C1 segment of cervical spinal cord (tissue), 14 donors: ENCODE data around the gene ATP5MK.
"Not testable (repeated sequence)": the region's sequence is repeated elsewhere in the genome, so short reads cannot be mapped to it uniquely, and the experiment has no call there.

Experiments used
- DNase-seq, 14 donors: peaks; one replicate each; lab custom pipeline; 2025; lab: John Stamatoyannopoulos, UW

The ATP5MK gene

DNA sequence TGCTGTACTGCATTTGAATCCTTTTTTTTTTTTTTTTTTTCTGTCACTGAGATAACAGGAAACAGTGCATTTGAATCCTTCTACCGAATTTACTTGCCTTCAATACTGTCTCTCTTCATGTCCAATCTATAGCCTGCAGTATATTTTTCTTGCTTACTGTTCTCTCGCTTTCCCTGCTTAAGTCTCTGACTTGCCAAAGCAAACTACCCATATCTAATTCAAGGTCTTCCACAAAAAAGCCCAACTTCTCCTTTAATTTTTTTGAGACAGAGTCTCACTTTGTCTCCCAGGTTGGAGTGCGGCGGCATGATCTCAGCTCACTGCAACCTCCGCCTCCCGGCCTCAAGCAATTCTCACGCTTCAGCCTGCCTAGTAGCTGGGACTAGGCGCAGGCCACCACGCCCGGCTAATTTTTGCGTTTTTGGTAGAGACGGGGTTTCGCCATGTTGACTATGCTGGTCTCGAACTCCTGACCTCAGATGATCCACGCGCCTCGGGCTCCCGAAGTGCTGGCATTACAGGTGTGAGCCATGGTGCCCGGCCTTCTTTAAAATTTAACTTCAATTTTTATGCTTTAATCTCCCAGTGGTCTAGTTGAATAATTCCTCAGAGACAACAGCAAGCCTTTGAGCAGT is 1.0 kb upstream of the ATP5MK start:
- no peak for DNase-seq

DNA sequence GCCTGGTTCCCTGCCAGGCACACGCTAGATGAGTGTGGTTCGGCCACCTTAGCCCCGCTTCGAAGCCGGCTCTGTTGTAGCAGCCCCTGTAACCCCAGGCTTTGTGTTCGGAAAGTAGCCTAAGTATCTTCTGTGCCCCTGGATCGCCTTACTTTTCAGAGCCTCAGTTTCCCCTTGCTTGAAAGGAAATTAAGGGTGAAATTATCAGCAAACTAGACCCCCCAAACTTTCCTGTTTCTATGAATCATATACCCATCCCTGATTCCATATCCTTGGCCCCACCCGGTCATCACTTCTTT is 463 bp upstream of the ATP5MK start:
- DNase-seq: no peak

DNA sequence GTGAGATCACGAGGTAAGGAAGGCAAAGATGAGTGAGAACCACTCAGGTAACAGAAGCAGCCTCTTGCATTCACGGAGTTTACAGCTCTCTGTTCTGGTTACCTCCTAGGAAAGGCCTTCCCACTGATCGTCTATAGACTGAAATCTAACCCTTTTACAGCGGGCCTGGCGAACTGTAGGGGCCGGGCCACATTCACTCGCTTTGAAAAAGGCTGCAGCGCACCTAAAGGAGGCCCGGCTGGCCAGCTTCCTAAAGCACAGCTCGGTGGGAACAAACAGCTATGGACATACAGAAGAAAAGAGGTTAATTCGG is 565 bp downstream of the ATP5MK start:
- no peak for DNase-seq

DNA sequence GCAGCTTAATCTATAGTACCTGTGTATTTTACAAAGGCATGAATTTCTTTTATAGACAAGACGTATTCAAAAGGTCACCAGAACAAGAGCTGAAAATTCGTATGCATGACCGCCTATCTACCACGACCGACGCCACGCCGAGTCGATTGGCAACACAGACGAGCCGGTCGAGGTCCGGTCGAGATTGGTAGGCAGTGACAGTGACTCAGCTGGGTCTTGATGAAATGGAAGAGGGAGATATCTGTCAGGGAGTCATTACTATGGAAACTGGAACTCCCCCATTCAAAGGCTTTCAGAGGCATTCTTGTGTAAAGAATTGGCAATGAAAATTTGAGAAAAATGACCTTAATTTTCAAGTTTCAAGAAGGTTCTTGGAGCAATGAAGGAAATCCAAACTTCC is 2.1 kb downstream of the ATP5MK start:
- no peak for DNase-seq

DNA sequence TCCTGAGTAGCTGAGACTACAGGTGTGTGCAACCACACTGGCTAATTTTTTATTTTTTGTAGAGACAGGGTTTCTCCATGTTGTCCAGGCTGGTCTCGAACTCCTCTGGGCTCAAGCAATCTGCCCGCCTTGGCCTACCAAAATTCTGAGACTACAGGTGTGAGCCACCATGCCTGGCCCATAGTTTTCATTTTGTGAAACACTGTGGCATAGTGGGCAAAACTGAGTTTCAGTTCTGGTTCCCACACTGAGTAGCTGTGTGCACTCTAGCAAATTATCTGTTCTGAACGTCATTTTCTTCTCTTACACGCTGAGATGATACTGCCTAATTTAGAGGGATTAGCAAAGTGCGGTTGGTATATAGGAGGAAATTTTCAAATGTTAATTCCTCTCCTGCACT is 13.5 kb downstream of the ATP5MK start:
- no peak for DNase-seq

DNA sequence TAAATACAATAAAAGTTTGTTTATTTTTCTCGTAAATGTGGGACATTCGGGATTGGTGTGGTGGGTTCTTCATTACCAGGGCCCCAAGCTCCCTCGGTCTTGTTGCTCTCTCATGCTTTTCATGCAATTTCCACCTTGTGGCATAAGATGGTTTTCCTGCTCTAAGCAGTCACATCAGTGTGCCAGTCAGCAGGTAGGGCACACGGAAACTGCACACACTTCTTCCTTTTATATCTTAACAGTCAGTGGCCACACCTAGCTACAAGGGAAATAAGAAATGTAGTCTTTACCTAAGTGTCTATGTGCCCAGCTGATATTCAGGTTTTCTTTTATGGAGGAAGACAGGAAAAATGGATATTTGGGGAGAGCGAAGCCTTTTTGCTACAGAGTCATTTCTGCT is 22.0 kb downstream of the ATP5MK start:
- DNase-seq: no peak

DNA sequence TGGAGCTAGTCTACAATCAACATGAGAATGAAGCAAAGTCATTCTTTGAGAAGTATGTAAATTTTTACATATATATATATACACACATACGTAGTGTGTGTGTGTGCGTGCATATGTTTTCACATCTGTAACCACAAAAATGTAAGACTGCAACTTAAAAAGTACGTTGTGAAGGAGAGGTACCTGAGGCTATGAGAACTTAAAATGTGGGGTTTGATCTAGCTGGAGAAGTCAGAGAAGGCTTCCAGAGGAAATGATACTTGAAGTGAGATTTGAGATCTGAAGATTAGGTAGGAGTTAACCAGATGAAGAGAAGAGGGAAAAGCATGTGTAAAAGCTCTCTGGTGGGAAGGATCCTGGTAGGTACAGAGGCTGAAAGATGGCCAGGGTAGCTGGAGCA is 22.7 kb downstream of the ATP5MK start:
- no peak for DNase-seq

DNA sequence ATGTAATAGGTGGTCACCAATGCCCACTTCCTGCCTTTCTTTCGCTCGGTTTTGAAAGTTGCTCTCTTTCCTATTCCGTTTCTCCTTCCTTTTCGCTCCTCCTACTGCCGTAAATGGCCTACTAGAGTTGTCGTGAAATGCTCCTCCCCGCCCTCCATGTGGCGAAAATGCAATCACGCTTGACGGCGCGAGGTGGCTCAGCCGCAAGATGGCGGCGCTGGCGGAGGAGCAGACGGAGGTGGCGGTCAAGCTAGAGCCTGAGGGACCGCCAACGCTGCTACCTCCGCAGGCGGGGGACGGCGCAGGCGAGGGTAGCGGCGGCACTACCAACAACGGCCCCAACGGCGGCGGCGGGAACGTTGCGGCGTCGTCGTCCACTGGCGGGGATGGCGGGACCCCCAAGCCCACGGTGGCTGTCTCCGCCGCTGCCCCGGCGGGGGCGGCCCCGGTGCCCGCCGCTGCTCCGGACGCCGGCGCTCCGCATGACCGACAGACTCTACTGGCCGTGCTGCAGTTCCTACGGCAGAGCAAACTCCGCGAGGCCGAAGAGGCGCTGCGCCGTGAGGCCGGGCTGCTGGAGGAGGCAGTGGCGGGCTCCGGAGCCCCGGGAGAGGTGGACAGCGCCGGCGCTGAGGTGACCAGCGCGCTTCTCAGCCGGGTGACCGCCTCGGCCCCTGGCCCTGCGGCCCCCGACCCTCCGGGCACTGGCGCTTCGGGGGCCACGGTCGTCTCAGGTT is 28.3 kb downstream of the ATP5MK start, which contains the start of gene TAF5:
TAF5 (plus strand) TSS at position 195 of the 737 bp plus-strand sequence; CDS start at position 209, 14 bp downstream.
- peak; percentile 20 to 92 (median 82) for DNase-seq

DNA sequence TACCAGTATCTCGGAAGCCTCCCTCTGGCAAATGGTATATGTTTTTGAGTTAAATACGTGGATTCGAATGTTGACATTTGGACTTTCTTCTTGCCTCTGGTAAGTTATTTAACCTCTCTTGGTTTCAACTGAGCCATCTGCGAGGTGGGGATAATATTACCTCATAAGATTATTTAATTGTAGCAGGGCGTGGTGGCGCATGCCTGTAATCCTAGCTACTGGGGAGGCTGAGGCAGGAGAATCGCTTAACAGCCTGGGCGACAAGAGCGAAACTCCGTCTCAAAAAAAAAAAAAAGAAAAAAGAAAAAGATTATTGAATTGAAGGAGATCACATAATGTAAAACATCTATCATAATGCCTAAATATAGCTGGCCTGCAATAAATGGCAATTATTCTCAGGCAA is 28.9 kb downstream of the ATP5MK start:
- DNase-seq: no peak

DNA sequence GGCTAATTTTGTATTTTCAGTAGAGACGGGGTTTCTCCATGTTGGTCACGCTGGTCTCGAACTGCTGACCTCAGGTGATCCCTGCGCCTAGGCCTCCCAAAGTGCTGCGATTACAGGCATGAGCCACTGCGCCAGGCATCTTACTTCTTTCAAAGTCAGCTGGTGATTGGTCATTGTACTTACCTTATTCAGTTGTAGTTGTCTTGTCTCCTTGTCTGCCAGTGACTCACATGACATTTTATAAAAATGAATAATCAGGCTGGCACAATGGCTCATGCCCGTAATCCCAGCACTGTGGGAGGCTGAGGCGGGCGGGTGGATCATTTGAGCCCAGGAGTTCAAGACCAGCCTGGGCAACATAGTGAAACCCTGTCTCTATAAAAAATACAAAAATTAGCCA is 35.5 kb downstream of the ATP5MK start:
- DNase-seq: not testable (repeated sequence)

DNA sequence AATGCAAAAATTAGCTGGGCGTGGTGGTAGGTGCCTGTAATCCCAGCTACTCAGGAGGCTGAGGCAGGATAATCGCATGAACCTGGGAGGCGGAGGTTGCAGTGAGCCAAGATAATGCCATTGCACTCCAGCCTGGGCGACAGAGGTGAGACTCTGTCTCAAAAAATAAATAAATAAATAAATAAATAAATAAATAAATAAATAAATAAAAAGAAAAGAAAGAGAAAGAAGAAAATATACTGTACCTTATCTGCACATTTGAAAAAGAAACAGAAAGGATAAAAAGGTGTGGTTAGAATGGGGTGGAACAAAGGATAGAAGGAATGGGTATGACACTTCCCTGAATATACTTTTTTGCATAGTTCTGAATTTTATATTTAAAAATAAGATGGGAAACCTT is 36.8 kb downstream of the ATP5MK start:
- DNase-seq: not testable (repeated sequence)

DNA sequence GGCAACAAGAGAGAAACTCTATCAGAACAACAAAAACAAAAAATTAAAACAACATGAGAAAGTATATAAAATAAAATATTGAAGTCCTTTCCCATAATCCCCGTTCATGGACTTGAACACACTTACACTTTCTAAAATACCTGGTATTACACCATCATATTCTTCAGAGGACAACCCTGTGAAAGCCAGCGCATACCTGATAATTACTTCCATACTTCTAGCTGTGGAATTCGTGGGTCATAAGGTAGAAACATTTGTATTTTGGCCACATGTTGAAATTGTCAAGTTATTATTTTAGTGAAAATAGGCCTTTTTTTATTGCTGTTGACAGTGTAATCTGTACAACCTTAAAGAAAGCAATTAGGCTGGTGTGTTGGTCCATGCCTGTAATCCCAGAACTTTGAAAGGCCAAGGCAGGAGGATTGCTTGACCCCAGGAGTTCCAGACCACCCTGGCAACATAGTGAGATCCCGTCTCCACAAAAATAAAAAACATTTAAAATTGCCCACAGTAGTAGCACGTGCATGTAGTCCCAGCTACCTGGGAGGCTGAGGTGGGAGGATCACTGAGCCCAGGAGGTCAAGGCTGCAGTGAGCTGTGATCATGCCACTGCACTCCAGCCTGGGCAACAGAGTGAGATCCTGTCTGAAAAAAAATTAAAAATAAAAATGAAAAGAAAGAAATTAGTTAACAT is 40.2 kb downstream of the ATP5MK start:
- DNase-seq: no peak

DNA sequence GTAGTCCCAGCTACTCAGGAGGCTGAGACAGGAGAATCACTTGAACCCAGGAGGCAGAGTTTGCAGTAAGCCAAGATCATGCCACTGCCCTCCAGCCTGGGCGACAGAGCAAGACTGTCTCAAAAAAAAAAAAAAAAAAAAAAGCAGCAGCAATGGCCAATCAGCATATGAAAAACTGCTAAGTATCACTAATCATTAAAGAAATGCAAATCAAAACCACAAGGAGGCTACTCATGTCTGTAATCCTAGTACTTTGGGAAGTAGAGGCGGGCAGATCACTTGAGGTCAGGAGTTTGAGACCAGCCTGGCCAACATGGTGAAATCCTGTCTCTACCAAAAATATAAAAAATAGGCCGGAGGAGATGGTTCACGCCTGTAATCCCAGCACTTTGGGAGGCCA is 41.7 kb downstream of the ATP5MK start:
- DNase-seq: not testable (repeated sequence)

DNA sequence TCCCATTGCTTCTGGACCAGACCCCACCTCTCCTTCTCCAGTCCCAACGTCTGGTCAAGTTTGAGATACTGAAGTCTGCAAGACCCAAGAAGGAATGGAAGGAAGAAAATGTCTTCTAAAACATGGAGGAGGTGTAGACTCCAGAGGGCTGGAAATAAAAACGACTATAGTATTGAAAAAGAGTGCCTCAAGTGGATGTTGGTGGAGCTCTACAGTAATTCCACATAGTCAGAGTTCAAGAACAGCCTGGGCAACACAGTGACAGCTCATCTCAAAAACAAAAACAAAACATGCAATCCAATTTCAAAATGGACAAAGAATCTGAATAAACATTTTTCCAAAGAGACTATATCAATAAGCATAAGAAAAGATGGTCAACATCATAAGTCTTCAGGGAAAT is 43.0 kb downstream of the ATP5MK start:
- DNase-seq: no peak

DNA sequence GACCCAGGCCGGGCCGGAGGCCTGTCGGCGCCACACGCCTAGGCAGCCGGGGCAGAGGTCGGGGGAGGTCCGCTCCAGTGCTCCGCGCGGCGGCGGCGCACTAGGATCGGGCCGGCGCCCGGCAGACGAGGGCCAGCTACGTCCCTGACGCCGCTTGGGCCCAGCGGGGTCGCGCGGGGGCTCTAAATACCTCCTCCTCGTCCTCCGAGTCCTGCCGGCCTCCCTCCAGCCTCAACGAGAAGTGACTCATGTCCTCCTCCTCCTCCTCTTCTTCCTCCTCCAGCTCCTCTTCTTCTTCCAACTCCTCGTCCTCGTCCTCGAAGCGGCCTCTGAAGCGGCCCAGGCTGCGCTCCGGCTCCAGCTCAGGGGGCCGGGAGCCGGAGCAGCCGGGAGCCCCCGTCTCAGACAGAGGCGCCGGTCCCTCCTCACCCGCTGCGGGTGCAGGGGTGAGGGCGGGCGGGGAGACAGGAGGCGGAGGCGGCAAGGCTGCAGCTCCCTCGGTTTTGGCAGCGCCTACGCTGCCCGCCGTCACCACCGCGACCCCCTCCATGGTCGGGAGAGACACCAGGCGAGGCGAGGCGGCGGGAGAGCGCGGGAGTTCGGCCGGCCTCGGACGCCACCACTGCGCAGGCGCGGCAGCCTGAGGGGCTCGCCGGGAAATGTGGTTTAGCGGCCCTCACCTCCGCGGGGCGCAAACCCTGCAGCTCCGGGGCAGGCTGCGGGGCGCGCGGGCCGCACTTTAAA is 45.6 kb downstream of the ATP5MK start, which contains the start of gene PCGF6:
PCGF6 (minus strand) TSS at position 624 of the 744 bp plus-strand sequence; CDS start at position 550, 74 bp downstream.
- peak in 13 of 14 donors; percentile 35 to 86 (median 70) for DNase-seq

DNA sequence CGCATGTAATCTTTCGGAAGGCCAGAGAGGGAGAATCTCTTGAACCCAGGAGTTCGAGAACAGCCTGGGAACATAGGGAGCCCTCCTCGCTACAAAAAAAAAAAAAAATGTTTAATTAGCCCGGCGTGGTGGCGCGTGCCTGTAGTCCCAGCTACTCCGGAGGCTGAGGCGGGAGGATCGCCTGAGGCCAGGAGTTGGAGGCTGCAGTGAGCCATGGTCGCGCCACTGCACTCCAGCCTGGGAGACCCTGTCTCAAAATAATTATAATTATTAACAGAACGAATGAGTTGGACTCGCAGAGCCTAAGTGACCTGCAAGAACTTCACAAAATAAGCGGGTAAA is 46.1 kb downstream of the ATP5MK start:
- DNase-seq: no peak
